LNCAP (cell line): Measurements from ENCODE around the gene PSMD9.

Experiments
- CTCF ChIP-seq: fragments of 450-650 bp; IDR thresholded peaks from 2 replicates; pipeline ENCODE4 v1.5.1; 2017; ENCODE audit warnings: mild to moderate bottlenecking

PSMD9 gene

DNA sequence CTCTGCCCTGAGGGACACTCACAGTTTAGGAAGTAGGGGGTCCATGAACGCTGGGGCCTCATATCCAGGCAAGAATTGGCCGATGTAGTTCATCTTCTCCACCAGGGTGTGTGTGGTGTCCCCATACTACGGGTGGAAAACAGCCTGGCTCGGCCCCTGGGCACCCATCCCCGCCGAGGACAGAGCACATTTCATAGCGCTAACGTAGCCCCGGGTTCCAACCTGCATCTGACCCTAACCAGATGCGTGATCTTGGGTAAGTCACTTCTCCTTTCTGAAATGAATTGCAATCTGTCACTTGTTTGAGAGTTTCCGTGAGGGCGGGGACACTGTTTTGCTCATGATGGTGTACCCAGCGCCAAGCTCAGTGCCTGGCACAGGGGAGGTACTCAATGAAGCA is 38.9 kb upstream of the PSMD9 start:
- no peak for TF ChIP-seq CTCF

DNA sequence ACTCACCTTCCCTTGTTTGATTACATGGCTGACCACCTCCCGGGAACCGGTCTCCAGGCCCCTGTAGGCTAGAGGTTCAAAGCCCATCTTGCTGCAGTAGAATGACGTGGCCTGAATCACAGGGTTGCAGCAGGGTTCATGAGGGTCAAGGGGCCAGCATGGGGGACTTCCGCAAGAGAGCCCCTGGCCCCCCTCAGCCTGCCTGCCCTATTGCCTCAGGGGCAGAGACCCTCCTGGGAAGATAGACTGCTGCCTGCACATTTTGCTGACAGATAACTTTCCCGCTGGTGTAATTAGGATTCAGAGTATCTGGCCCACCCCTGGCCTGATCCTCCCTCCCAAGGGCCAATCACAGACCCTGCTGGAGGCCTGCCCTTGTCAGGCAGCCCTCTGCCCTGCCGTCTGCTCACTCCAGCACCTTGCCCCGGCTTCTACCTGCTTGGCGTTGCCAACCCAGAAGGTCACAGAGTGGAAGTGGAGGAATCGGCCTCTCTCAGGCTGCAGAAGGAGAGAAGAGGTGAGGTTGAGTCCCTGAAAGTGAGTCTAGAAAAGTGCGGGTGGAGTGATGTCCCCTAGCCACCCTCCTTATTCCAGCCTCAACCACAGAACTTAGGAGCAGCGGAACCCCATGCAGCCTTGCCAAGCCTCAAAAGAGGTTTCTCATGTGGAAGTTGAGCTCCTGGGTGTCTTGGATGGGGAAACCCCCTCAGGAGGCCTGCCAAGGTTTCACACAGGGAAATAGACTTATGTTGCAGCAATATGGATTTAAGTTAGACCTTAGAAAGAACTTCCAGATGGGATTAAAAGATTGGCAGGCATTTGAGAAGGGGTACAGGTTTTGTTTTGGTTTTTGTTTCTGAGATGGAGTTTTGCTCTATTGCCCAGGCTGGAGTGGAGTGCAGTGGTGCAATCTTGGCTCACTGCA is 31.0 kb upstream of the PSMD9 start:
- TF ChIP-seq CTCF = no peak

GRCh38 chr12:121858318-121858661 is 30.3 kb upstream of the PSMD9 start:
- TF ChIP-seq CTCF = no peak

DNA sequence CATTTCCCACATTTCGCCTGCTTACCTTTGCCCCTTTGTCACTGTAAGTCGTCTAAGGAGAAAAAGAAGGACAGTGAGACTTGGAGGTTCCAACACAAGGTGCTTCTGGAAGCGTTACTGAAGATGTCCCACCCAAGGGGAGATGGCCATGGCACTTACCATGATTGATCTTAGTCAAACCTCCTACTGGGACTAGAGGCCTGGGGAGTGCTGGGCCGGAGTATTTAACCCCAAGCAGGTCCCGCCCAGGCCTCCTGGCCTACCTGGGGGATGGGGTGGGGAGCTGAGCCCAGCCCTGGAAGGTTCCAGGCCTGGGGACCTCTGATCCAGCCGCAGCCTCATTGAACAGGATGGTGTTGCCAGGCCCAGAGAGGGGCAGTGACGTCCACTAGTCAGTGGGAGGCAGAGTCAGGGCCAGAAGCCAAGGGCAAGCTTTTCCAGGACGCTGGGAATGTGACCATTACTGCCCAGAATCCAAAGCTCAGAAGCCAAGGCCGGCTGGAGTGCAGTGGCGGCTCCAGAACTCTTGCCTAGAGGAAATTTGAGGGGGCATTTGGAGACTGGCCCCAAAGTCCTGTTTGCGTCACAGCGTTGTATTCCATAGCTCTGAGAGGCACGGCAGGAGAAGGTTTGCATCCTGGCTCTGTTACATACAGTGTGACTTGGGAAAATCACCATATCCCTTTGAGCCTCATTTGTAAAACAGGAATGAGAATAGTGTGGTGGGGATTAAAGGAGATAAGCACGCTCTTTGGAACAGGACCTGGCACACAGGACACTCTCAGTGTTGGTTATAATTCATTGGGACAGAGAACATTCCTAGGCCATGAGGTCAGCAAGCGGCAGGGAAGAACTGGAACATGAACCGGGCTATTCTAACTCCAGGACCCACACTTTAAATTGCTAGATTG is 29.7 kb upstream of the PSMD9 start, which contains the start of gene HPD:
TSS of gene HPD (minus strand) at position 198 of the 911 bp plus-strand sequence. CDS start at position 162, 36 bp downstream.
- TF ChIP-seq CTCF = no peak

- no peak for TF ChIP-seq CTCF
Observed at GRCh38 chr12:121860257-121860656, 28.3 kb upstream of the PSMD9 start.

DNA sequence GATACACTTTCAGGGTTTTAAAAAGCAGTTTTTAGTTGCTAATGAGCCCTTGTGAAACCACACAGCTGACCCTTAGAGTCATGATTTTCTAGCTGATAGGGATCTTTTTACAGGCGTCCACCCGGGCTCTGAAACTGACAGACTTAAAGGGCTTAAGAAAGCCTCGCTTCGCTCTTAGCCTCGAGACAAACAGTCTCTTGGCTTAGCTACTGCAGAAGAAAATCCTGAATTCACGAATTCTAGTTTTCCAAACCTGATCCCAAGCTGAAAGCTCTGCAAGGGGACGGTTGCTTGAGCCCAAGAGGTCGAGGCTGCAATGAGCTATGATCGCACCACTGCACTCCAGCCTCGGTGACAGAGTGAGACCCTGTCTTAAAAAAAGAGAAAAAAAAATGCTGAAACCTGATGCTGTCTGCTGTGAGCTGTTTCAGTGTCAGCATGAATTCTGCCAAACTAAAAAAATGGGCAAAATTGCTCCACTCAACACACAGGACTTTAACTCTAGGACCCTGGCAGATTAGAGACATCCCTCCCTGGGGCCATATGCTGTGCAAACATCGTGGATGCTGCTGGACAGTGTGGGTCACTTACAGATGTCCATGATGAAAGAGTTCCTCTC is 26.8 kb upstream of the PSMD9 start:
- no peak for TF ChIP-seq CTCF

- no peak for TF ChIP-seq CTCF
Observed at GRCh38 chr12:121866331-121866730, 22.3 kb upstream of the PSMD9 start.
